ENCODE data around the gene DCTN2. TPM values are rescaled to one million over a fixed set of nuclear protein-coding genes. Genes with fewer than 3 reads are reported as not detected.
"Not testable (repeated sequence)": the region's sequence is repeated elsewhere in the genome, so short reads cannot be mapped to it uniquely, and the experiment has no call there.

Gene DCTN2
- total RNA-seq, 1 donor from 2014 or later, result 92.5 TPM

- ATAC-seq, result peak; percentile 35
- intact Hi-C loops (cut with DNase I), result loop anchor here (2.0 to 5.0 kb wide), 2 partner anchors 25 to 90 kb away; partner anchors contain the start of genes ARHGEF25 and DCTN2
- DNase-seq (ENCODE audit: missing footprints), result peak; percentile 94
Observed at GRCh38 chr12:57522011-57522886, 24.7 kb downstream of the DCTN2 start, which contains the start of gene MBD6. Gene MBD6 (plus strand): TSS chr12:57522824. CDS start chr12:57524304, 1,480 bp downstream.

- no peak for ATAC-seq
- DNase-seq (ENCODE audit: missing footprints), result no peak
- intact Hi-C loops (cut with DNase I), result loop anchor here (2.0 to 5.0 kb wide), 3 partner anchors 25 to 91 kb away; partner anchors contain the start of genes ARHGEF25, DCTN2 and MARS1
Observed at GRCh38 chr12:57521525-57522010, 25.4 kb downstream of the DCTN2 start.

- ATAC-seq, result peak; percentile 88
- peak; percentile 100 for DNase-seq (ENCODE audit: missing footprints)
- intact Hi-C loops (cut with DNase I), result loop anchor here (1.0 to 5.0 kb wide), 3 partner anchors 31 to 92 kb away; partner anchors contain the start of genes ARHGEF25 and MARS1
Observed at GRCh38 chr12:57520053-57520818, 26.8 kb downstream of the DCTN2 start, which contains the start of gene DDIT3. Gene DDIT3 (minus strand): TSS chr12:57520514. CDS start chr12:57517406, 3,108 bp downstream.

- DNase-seq (ENCODE audit: missing footprints) (no peak), ATAC-seq (no peak)
- intact Hi-C loops (cut with DNase I), result loop anchor here (1.0 to 5.0 kb wide), 3 partner anchors 31 to 93 kb away; partner anchors contain the start of genes ARHGEF25 and MARS1
Observed at GRCh38 chr12:57519796-57520052, 27.3 kb downstream of the DCTN2 start.

GRCh38 chr12:57518920-57519795 is 27.8 kb downstream of the DCTN2 start:
- ATAC-seq (no peak), DNase-seq (ENCODE audit: missing footprints) (no peak)
- intact Hi-C loops (cut with DNase I), result no loop called here

- intact Hi-C loops (cut with DNase I), result no loop called here
- ATAC-seq (no peak), DNase-seq (ENCODE audit: missing footprints) (no peak)
Observed at GRCh38 chr12:57518176-57518919, 28.6 kb downstream of the DCTN2 start.

- DNase-seq (ENCODE audit: missing footprints); intact Hi-C loops (cut with DNase I); ATAC-seq: not testable (repeated sequence)
Observed at GRCh38 chr12:57517718-57518117, 29.3 kb downstream of the DCTN2 start.

- DNase-seq (ENCODE audit: missing footprints) (no peak), ATAC-seq (no peak)
- intact Hi-C loops (cut with DNase I), result no loop called here
Observed at GRCh38 chr12:57517187-57517586, 29.8 kb downstream of the DCTN2 start.

- intact Hi-C loops (cut with DNase I), result no loop called here
- no peak for ATAC-seq
- no peak for DNase-seq (ENCODE audit: missing footprints)
Observed at GRCh38 chr12:57516617-57517153, 30.3 kb downstream of the DCTN2 start.

GRCh38 chr12:57515934-57516541 is 31.0 kb downstream of the DCTN2 start:
- ATAC-seq (no peak), DNase-seq (ENCODE audit: missing footprints) (no peak)
- intact Hi-C loops (cut with DNase I), result no loop called here

GRCh38 chr12:57515408-57515933 is 31.5 kb downstream of the DCTN2 start:
- no peak for DNase-seq (ENCODE audit: missing footprints)
- intact Hi-C loops (cut with DNase I), result no loop called here
- no peak for ATAC-seq

GRCh38 chr12:57514720-57515407 is 32.1 kb downstream of the DCTN2 start:
- ATAC-seq (no peak), DNase-seq (ENCODE audit: missing footprints) (no peak)
- intact Hi-C loops (cut with DNase I), result no loop called here

- DNase-seq (ENCODE audit: missing footprints); ATAC-seq: not testable (repeated sequence)
Observed at GRCh38 chr12:57514246-57514645, 32.7 kb downstream of the DCTN2 start.

GRCh38 chr12:57513677-57514076 is 33.3 kb downstream of the DCTN2 start:
- DNase-seq (ENCODE audit: missing footprints); ATAC-seq; intact Hi-C loops (cut with DNase I): not testable (repeated sequence)

More at GRCh38 chr12:57514246-57514645, 32.7 kb downstream of the DCTN2 start:
- intact Hi-C loops (cut with DNase I), result not testable (repeated sequence)

GRCh38 chr12:57513266-57513665 is 33.7 kb downstream of the DCTN2 start:
- DNase-seq (ENCODE audit: missing footprints) (no peak), ATAC-seq (no peak)
- intact Hi-C loops (cut with DNase I), result no loop called here

- intact Hi-C loops (cut with DNase I), result no loop called here
- no peak for DNase-seq (ENCODE audit: missing footprints)
- ATAC-seq, result no peak
Observed at GRCh38 chr12:57512665-57513064, 34.3 kb downstream of the DCTN2 start.

Measured in Right ventricle myocardium inferior (tissue), 1 donor.